Hematopoietic multipotent progenitor cell treated with erythropoietin and hydrocortisone succinate and interleukin-3 and kit ligand, for 8 days (in vitro differentiated cells): Measurements from ENCODE around the gene CHEK2.
"Not testable (repeated sequence)": the region's sequence is repeated elsewhere in the genome, so short reads cannot be mapped to it uniquely, and the experiment has no call there.

Source experiments
- DNase-seq: peaks from one replicate; pipeline ENCODE4 v3.0.0-alpha.2; 2015

The CHEK2 gene

GRCh38 chr22:28741200-28741784, 328 bp downstream of the CHEK2 start:
- DNase-seq: no peak

GRCh38 chr22:28738876-28739275, 2.7 kb downstream of the CHEK2 start:
- DNase-seq: not testable (repeated sequence)

- no peak for DNase-seq
Observed at GRCh38 chr22:28737701-28738100, 3.9 kb downstream of the CHEK2 start.

GRCh38 chr22:28736301-28737155, 5.1 kb downstream of the CHEK2 start:
- peak; percentile 79 for DNase-seq

GRCh38 chr22:28734393-28734792, 7.2 kb downstream of the CHEK2 start:
- no peak for DNase-seq

- no peak for DNase-seq
Observed at GRCh38 chr22:28730179-28730578, 11.4 kb downstream of the CHEK2 start.

GRCh38 chr22:28728621-28729313, 12.9 kb downstream of the CHEK2 start:
- DNase-seq: no peak

- no peak for DNase-seq
Observed at GRCh38 chr22:28728002-28728401, 13.6 kb downstream of the CHEK2 start.

GRCh38 chr22:28718044-28718443, 23.6 kb downstream of the CHEK2 start:
- DNase-seq: no peak

GRCh38 chr22:28716686-28717085, 24.9 kb downstream of the CHEK2 start:
- DNase-seq: no peak

- DNase-seq: no peak
Observed at GRCh38 chr22:28715611-28716010, 26.0 kb downstream of the CHEK2 start.

- DNase-seq: no peak
Observed at GRCh38 chr22:28714043-28714628, 27.5 kb downstream of the CHEK2 start.

GRCh38 chr22:28711820-28712777, 29.5 kb downstream of the CHEK2 start:
- DNase-seq: no peak

GRCh38 chr22:28711341-28711740, 30.3 kb downstream of the CHEK2 start:
- no peak for DNase-seq

- DNase-seq: no peak
Observed at GRCh38 chr22:28710576-28711191, 30.9 kb downstream of the CHEK2 start.

GRCh38 chr22:28710107-28710506, 31.5 kb downstream of the CHEK2 start:
- DNase-seq: no peak

GRCh38 chr22:28706845-28707244, 34.8 kb downstream of the CHEK2 start:
- DNase-seq: no peak

- no peak for DNase-seq
Observed at GRCh38 chr22:28703436-28703835, 38.2 kb downstream of the CHEK2 start.

- no peak for DNase-seq
Observed at GRCh38 chr22:28702891-28703290, 38.7 kb downstream of the CHEK2 start.

- not testable (repeated sequence) for DNase-seq
Observed at GRCh38 chr22:28693041-28693760, 48.4 kb downstream of the CHEK2 start.

GRCh38 chr22:28689796-28690195, 51.8 kb downstream of the CHEK2 start:
- not testable (repeated sequence) for DNase-seq
